Fibroblast of skin of left quadriceps (primary cell): ENCODE results near the gene MAPK8IP3.
A peak's percentile ranks its signal among the peaks of the same experiment; 100 is the strongest.
"Not testable (repeated sequence)": the region's sequence is repeated elsewhere in the genome, so short reads cannot be mapped to it uniquely, and the experiment has no call there.

Source experiments
- DNase-seq, 2 experiments: peaks; one replicate each; pipeline ENCODE4 v3.0.0-alpha.2; 2013; ENCODE audit warnings: low read depth in 2 of 2

Gene MAPK8IP3

DNA sequence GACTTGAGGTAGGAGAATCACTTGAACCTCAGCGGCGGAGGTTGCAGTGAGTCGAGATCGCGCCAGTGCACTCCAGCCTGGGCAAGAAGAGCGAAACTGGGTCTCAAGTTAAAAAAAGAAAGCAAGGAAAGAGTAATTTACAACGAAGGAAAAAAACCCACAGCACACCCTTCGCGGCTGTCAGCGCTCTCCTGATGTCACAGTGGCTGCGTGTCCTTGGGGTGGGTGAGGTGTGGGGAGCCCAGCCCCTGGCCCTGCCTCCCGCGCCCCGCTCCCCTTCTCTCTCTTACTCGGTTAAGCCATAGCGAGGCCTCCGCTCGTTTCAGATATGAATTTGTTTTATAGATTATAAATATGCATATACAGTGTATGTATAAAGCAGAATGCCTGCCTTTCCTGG, 28.7 kb upstream of the MAPK8IP3 start:
- no peak for DNase-seq

DNA sequence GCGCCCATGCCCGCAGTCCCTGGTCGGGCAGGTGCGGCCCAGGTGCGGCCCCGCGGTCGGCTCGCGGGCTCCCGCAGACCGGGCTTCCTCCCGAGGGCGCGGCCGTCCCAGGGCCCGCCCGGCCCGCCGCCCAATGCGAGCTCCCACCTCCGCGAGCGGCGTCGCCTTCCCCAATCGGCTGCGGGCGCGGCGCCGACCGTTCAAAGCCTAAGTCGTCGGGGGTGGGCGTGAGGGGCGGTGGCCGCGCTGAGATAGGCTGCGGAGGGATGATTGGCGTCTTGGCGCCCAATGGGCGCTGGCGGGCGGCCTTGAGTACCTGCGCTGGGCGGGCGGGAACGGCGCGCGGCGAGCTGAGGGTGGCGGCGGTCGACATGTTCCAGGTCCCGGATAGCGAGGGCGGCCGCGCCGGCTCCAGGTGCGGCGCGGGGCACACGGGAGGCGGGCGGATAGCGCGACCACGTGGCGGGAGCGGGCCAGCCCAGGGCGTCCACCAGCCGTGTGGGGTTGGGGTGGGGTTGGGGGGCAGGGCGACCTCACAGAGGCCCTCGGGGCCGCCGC, 28.0 kb upstream of the MAPK8IP3 start, which contains the start of gene JPT2:
Gene JPT2, plus strand, starts transcription at position 338 of the 558 bp plus-strand sequence. Its CDS starts 34 bp downstream, at position 372.
- DNase-seq, result peak; percentile 91

DNA sequence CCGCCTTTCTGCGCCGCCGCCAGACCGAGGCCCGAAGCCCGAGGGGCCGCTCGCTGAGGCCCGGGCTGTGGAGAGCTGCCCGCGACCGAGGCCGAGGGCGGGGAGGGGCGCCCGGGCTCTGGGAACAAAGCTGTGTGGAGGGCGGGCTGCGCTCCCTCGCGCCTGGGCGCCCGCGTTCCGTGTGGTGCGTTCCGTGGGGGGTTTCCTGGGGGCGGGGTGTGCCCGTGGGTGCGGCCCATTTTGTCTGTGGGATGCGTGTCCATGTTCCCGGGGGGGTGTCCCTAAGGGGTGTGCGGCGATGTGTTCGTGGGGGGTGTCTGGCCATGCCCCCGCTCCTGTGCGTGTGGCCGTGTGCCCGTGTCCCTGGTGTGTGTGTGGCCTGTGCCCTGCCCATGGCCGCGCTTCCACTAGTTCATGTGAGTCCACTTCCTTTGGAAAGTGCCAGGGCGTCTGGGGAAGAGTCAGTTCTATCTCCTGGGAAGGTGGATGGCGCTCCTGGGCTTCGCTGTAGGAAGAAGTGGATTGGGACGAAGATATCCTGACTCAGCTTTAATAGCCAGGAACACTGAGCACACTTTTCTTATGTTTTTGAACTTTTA, 27.4 kb upstream of the MAPK8IP3 start:
- DNase-seq, result no peak

DNA sequence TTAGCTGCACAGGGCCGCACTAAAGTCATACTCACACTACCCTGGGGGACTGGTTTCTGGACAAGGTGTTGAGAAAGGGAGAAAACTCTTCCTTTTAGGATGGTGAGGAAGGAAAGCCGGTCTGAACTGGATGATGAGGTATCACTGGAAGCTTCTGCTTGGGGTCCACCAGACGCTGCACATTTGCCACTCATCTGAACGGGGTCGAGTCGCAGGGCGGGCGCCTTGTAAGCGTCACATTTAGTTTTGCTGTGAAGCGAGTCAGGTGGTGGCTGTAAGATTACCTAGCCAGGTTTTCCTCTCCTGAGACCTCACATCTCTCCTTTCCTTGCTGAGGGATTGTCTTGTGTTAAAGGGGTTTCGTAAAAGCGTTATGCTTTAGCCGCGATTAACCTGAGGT, 25.6 kb upstream of the MAPK8IP3 start:
- no peak for DNase-seq

DNA sequence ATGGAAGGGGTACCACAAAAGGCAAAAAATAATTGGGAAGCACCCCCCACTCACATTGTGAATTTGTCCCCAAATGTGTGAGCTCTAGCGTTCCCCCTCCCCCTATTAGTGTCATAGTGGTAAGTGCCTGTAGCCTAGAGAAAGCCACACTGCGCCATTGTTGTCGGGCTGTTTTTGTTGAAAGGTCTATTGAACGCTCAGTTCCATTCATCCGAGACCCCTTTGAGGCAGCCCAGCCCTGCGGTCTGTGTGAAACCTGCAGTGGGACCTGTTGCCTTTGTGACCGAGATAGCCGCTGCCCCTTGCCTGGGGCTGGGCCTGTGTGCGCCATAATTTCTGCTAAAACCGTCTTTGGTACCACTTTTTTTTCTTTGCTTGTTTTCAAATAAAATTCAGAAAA, 25.0 kb upstream of the MAPK8IP3 start:
- no peak for DNase-seq

DNA sequence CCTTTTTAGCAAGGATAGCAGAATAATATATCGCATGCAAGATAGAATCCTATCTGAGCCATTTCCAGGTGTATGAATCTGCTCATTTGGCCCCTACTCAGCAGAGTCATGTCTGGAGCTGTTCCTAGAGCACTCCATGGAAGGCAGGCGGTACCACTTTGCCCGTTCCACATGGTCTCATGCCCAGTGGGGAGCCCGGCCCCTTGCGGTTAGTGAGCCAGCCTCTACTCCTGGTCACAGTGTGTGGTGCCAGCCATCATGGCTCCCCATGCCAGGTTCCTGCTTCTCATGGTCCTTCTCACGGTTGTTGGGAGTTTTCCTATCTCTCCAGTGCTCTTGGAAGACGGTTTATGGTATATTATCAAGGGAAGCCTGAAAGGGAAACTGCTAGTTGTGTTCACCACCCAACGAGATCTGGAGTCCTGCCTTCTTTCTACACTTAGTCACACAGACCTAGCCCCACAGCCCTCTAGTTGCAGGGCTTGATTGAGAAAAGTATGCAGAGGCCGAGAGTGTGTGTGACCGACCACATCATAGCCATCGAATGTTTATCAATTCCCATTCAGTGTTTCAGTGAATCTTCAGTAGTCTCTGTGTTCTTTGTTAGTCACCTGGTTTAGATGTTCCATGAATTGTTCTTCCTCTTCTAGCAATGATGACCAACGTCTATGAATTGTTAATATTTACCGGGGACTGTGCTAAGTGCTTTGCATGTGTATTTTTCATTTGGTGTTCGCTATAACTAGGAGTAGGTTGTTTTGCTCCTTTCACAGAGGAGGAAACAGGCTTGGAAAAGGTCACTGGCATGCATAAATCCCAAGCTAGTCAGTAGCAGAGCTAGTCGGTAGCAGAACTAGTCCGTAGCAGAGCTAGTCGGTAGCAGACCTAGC, 18.3 kb upstream of the MAPK8IP3 start:
- DNase-seq, result no peak

DNA sequence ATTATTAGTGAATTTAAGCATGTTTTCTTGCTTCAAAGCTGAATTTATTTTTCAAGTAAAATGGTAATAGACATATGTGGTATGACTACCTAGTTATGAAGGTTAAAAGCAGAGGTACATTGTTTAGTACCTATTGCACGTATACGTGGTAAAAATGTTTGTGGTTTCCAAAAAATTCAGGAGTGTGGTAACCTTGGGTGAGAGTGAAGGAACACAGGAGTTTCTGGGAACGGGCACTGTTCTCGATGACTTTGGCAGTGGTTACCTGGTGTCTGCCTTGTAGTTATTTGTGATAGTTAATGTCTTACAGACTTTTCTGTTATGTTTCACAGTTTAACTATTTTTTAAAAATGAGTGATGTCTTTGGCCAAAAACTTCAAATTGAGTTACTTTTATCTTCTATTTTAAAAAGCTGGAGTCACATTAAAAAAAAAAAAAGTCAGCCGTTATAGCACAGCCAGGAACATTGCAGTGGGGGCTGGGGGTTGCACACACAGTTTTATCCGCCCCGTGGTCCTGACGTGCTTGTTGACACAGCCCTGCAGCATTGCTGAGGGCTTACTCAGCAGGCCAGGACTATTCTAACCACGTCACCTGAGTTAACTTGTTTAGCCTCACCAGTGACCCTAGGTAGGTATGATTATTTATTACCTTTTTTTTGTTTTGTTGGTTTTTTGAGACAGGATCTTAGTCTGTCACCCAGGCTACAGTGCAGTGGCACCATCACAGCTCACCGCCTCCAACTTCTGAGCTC, 17.0 kb upstream of the MAPK8IP3 start:
- no peak for DNase-seq

DNA sequence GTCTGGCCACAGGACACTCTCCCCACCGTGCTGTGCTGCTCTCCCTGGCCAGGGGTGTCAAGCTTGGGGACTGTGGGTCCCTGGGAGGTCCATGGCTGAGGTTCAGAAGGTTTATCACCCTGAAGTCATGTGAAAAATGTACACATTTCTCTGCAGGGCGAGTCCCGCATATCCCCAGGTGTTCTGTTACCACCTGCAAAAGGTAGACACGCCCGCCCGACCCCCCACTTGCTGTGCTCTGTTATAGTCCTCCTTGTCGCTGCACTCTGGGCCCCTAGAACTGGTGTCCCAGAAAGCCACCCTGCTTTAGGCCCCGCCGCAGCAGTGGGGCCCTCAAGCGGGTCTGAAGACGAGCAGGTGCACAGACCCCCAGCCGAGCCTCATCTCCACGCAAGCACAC, 16.1 kb upstream of the MAPK8IP3 start:
- DNase-seq, result no peak

DNA sequence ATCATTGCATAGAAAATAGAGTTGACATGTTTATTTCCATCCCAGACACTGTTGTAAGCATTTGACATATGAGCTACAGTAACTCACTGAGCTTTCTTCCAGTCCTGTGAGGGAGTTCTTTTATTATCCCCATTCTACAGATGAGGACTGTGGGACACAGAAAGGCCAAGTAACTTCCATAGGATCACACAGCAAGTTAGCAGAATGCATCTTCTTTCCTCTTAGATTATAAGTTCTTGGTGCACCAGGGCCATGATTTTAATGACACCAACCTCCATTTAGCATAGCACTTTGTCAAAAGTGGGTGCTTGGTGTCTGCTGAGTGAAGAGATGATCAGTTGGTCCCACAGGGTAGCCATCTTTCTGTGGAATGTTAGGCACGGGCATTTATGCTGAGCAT, 15.2 kb upstream of the MAPK8IP3 start:
- DNase-seq, result no peak

DNA sequence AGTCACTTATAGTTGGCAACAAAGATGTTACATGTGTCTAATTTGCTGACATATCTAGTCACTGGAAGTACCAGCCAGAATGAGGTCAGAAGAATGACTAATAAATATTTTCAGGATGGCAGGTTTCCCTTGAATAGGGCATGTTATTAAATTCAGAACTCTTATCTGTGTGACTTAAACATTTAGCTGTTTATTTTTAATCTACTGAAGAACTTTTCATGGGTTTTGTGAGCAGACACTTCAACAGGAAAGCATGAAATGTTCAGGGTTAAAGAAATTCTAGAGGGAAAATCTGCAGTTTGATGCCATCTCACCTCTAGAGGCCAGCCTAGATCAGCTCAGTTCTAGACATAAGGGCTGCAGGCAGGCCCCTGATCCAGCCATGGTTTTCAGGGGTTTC, 14.7 kb upstream of the MAPK8IP3 start:
- no peak for DNase-seq

DNA sequence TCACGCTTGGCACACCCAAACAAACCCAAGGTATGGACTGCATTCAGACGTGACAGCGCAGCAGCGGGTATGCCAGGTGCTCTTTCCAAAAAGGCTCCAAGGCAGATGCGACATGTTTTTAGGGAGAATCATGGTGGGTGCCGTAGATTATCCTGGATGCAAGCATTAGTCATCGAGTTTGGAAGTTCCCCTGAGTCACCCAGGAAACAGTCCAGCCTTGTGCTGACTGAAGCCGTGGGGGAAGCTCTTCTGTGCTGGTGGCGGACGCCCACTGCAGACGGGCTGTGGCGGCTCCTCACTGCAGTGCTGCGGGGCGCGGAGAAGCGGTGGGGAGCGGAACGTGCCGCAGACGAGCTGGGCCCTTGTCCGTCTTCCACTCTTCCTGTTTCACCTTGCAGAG, 14.0 kb upstream of the MAPK8IP3 start:
- DNase-seq, result no peak

DNA sequence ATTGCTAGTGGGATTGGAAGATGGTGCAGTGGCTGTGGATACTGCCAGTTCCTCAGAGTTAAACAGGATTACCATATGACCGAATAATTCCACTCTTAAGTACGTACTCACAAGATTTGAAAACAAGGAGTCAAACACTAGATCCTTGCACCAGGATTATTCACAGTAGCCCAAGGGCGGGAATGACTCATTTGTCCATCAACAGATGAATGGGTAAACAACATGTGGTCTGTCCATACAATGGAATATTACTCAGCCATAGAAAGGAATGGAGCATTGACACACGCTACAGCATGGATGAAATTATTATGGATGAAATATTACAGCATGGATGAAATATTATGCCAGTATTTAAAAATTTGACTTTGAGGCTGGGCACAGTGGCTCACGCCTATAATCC, 9.1 kb upstream of the MAPK8IP3 start:
- no peak for DNase-seq

DNA sequence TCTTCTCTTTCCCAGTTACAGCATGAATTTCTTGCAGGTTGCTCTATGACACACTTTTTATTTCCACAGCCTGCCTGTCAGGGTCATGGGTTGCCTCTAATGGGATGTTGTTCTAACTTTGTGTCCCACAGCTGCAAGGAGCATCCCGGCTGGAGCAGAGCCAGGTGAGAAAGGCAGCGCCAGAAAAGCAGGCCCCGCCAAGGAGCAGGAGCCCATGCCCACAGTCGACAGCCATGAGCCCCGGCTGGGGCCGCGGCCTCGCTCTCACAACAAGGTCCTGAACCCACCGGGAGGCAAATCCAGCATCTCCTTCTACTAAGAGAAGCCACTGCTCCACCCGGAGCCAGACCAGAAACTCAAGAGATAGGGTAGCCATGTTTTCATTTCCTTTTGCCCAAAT, 7.3 kb upstream of the MAPK8IP3 start:
- DNase-seq, result no peak

DNA sequence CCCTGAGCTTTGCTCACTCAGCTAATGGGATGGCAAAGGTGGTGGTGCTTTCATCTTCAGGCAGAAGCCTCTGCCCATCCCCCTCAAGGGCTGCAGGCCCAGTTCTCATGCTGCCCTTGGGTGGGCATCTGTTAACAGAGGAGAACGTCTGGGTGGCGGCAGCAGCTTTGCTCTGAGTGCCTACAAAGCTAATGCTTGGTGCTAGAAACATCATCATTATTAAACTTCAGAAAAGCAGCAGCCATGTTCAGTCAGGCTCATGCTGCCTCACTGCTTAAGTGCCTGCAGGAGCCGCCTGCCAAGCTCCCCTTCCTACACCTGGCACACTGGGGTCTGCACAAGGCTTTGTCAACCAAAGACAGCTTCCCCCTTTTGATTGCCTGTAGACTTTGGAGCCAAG, 5.7 kb upstream of the MAPK8IP3 start:
- no peak for DNase-seq

DNA sequence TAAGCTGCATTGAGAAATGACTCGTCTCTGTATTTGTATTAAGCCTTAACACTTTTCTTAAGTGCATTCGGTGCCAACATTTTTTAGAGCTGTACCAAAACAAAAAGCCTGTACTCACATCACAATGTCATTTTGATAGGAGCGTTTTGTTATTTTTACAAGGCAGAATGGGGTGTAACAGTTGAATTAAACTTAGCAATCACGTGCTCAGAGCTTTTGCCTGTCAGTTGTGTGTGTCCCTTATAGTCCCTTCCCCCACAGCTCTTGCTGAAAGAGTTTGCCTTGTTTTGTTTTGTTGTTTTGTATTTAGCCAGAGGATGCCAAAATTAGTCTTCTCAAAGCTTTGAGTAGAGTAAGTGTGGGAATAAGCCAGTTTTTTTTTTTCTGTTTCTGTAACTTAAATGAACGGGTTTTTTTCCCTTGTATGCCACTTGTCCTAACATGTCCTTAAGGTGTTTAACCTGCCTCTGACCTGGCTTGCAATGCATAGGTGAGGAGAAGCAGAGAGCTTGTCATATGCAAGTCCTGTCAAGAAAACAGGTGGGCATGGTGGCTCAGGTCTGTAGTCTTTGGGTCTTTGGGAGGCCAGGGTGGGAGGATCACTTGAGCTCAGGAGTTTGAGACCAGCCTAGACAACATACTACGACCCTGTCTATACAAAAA, 4.6 kb upstream of the MAPK8IP3 start:
- DNase-seq, result no peak

DNA sequence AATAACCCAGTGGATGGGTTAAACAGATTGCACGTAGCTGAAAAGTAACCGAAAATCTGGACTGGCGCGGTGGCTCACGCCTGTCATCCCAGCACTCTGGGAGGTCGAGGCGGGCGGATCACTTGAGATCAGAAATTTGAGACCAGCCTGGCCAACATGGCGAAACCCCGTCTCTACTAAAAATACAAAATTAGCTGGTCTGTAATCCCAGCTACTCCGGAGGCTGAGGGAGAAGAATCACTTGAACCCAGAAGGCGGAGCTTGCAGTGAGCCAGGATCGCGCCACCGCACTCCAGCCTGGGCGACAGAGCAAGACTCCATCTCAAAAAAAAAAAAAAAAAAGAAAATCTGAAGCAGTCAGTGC, 689 bp upstream of the MAPK8IP3 start:
- DNase-seq, result not testable (repeated sequence)

DNA sequence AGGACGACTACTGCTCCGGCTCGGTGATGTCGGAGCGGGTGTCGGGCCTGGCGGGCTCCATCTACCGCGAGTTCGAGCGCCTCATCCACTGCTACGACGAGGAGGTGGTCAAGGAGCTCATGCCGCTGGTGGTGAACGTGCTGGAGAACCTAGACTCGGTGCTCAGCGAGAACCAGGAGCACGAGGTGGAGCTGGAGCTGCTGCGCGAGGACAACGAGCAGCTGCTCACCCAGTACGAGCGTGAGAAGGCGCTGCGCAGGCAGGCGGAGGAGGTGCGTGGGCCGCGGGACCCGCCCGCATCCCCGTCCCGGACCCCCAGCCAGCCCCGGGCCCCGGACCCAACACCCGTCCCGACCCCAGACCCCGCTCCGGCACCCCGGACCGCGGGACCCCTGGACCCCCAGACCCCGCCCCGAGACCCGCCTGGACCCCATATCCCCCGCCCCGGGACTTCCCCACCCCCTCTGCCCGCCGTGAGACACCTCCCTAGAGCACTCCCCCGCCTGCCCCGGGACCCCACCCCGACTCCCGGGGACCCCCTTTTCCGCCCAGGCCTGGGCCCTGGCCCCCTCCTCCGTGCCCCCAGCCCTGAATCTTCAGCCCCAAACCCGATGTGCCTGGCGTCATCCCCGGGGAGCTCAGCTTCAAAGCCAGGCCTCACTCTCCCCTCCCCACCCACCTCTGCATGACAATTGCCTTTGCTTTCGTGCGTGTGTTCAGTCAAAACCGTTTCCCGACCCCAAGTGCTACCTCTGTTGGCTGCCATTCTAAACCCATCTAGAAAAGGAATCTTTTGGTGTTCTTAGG, 594 bp downstream of the MAPK8IP3 start:
- DNase-seq, result no peak

DNA sequence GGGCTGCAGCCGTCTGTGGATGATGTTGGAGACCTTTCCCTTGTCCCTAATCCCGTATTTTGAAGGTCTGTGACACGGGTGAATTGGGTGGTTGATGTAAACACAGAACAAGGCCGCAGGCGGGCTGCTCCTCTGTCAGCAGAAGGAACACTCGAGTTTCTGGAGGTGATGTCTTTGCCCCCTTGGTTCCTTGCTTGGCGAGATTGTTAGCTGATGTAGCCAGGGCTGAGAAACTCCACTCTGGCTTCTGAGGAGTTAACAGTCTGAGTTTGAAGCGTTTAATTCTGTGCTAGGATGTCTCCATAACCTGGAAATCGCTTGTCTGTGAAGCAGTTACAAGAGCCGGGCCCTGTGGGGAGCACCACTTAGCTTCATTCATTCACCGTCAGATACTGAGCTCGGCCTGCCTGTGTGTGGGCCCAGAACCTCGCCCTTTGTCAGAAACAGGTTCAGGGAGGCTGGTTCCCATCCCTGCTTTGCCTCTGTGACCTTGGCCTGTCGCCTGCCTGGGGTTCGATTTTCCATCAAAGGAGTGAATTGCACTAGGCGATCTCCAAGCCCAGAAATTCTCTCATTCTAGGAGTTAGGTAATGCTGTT, 1.3 kb downstream of the MAPK8IP3 start:
- no peak for DNase-seq

DNA sequence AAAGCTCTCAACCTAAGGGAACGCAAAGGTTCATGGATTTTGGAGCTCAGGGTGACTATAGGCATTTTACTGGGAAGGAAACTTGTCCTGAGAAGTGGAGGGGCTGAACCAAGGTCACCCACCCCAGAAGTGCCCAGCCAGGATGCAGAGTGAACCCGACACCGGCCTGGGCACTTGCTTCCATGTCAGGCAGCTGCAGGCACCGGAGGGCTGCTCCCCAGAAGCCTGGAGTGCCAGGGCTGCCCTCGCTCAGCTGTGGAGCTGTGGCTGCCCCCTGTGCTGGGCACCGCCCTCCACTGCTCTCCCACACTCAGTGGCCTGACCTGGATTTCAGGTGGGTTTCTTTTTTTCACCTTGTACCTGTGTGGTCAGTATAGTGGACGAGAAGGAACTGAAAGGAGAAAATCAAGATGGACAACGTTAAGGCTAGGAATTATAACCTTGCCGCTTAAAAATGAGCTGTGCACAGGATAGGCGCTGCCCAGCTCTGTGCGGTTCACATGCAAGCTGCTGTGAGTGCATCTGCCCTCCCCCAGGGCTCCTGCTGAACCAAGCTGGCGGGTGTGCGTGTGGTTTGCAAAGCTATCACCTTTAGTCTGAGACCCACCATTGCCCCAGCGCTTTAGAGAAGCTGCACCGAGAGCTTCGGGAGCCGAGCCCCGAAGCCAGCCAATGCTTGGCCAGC, 2.2 kb downstream of the MAPK8IP3 start:
- no peak for DNase-seq

DNA sequence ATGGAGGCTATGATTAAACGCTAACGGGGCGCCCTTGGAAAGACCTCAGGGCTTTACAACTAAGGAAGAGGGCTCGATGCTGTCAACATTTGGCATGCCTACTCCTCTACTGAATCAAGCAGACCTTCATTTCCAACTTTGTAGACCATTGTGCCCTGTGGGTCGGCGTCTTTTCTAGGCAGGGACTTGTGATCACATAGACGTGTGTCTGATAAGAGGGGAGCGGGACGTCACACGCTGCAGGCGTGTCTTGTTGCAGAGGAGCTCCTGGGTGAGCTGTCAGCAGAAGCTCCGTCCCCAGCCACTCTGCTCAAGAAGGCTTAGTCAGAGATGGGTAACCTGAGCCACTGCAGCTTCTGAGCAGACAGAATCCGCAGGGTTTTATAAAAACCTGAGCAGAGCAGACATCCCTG, 2.8 kb downstream of the MAPK8IP3 start:
- no peak for DNase-seq
